Loucy (cell line): ENCODE measurements around the gene APOBEC3B.

ENCODE experiments used
- CTCF ChIP-seq: fragments of 200-600 bp; sonication (generic); conservative IDR thresholded peaks from 2 replicates; pipeline ENCODE4 v1.5.1; 2014; ENCODE audit warnings: mild to moderate bottlenecking, antibody characterized with exemption, low read length
- EZH2phosphoT487 ChIP-seq: fragments of 200-600 bp; IDR thresholded peaks from 2 replicates; pipeline ENCODE4 v1.6.1; 2018; ENCODE audit warnings: antibody characterized with exemption, mild to moderate bottlenecking, moderate library complexity, borderline replicate concordance

DNA sequence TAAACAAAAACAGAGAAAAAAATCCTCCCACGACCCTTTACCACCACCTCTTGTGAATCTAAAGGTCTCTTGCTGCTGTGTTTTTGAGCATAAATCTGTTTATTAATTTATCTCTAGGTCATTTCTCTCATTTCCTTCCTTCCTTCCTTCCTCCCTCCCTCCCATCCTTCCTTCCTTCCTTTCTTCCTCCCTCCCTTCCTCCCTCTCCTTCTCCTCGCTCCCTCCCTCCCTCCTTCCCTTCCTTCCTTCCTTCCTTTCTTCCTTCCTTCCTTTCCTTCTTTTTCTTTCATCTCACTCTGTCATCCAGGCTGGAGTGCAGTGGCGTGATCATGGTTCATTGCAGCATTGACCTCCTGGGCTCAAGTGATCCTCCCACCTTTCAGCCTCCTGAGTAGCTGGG, 38.3 kb upstream of the APOBEC3B start:
- TF ChIP-seq CTCF (no peak), EZH2phosphoT487 (no peak)
